ENCODE measurements around the gene CLGN. TPM values are rescaled to one million over a fixed set of nuclear protein-coding genes. Genes with fewer than 3 reads are reported as not detected.

CLGN gene
- total and polyA plus RNA-seq, 10 of the 15 experiments (the other 5 are each of a cell fraction or from before 2014, with no cell fraction given), result 0.11 to 1.0 (median 0.62) TPM

- Histone ChIP-seq H3K9me3 (replicated peaks; ENCODE audit: control insufficient read depth, insufficient read depth, low read length) (no peaks in the 10 kb centered on the region), H3K4me2 (ENCODE audit: control insufficient read depth, insufficient read depth) (no peak overlapping the region), H3K4me3 (no peak overlapping the region), H3K27me3 (replicated peaks in 1 of 2; ENCODE audit: control insufficient read depth in 2 of 2, insufficient read depth in 2 of 2, low read length in 1 of 2) (no peaks in the 10 kb centered on the region), H3K79me2 (ENCODE audit: control insufficient read depth, insufficient read depth, low read length) (no peaks in the 10 kb centered on the region), H4K20me1 (ENCODE audit: control insufficient read depth, insufficient read depth) (no peaks in the 10 kb centered on the region), H2AFZ (ENCODE audit: control insufficient read depth, low read depth, low read length) (no peak overlapping the region), H3K36me3 (ENCODE audit: control insufficient read depth in 2 of 2, insufficient read depth in 2 of 2, low read length in 1 of 2) (no peaks in the 10 kb centered on the region), H3K4me1 (ENCODE audit: control insufficient read depth, insufficient read depth, low read length) (peaks cover 4% of the 10 kb centered on the region; the same call in 1 of the 2 replicates), H3K27ac (ENCODE audit: control insufficient read depth, insufficient read depth) (no peak overlapping the region), H3K9ac (ENCODE audit: control insufficient read depth, insufficient read depth, low read length) (no peak overlapping the region)
- in situ Hi-C loops (cut with MboI) (no loop called here), intact Hi-C loops (cut with micrococcal nuclease; ENCODE audit: unreplicated experiment) (no loop called here)
- BruUV-seq (replicated peaks), result no TSS peak
- ChIA-PET RAD21 (ENCODE audit: unreplicated experiment) (interaction anchor here (1.7 kb wide), 1 partner anchor 483 kb away, joined by 4 read pairs; no protein-coding TSS in a partner anchor), CTCF (interaction anchor here (0.9 to 3.3 kb wide), 2 partner anchors 8 to 14 kb away, joined by 3 to 34 read pairs; no protein-coding TSS in a partner anchor), SMC1A (ENCODE audit: uncharacterized antibody, unreplicated experiment) (interaction anchor here (0.6 to 2.1 kb wide), 5 partner anchors 8 to 480 kb away, joined by 3 to 10 read pairs (median 3); no protein-coding TSS in a partner anchor), POLR2A (no interaction called here)
- TF ChIP-seq SUZ12 (IDR thresholded peaks at IDR 0.05; ENCODE audit: unreplicated experiment), result no peak
- TF ChIP-seq NFXL1 (IDR thresholded peaks at IDR 0.05; ENCODE audit: borderline replicate concordance), result no peak
- no peak for TF ChIP-seq CBX3 (IDR thresholded peaks at IDR 0.05; ENCODE audit: borderline replicate concordance, low read depth)
- TF ChIP-seq SPI1 (IDR thresholded peaks at IDR 0.05; ENCODE audit: borderline replicate concordance, insufficient read depth, low read depth, low read length), result no peak
- no peak for TF ChIP-seq NR2F1 (conservative IDR thresholded peaks at IDR 0.05)
- no peak for TF ChIP-seq POU2F2 (IDR thresholded peaks at IDR 0.05; ENCODE audit: borderline replicate concordance, low read depth, low read length)
- TF ChIP-seq CREB1 (IDR thresholded peaks at IDR 0.05; ENCODE audit: low read depth), result no peak
- TF ChIP-seq ZNF217 (IDR thresholded peaks at IDR 0.05), result no peak
- TF ChIP-seq, protein P1, sequence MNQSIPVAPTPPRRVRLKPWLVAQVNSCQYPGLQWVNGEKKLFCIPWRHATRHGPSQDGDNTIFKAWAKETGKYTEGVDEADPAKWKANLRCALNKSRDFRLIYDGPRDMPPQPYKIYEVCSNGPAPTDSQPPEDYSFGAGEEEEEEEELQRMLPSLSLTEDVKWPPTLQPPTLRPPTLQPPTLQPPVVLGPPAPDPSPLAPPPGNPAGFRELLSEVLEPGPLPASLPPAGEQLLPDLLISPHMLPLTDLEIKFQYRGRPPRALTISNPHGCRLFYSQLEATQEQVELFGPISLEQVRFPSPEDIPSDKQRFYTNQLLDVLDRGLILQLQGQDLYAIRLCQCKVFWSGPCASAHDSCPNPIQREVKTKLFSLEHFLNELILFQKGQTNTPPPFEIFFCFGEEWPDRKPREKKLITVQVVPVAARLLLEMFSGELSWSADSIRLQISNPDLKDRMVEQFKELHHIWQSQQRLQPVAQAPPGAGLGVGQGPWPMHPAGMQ (IDR thresholded peaks at IDR 0.05; ENCODE audit: borderline replicate concordance), result no peak
- no peak for TF ChIP-seq MTA3 (IDR thresholded peaks at IDR 0.05; ENCODE audit: borderline replicate concordance, low read length)
- TF ChIP-seq, protein P2, sequence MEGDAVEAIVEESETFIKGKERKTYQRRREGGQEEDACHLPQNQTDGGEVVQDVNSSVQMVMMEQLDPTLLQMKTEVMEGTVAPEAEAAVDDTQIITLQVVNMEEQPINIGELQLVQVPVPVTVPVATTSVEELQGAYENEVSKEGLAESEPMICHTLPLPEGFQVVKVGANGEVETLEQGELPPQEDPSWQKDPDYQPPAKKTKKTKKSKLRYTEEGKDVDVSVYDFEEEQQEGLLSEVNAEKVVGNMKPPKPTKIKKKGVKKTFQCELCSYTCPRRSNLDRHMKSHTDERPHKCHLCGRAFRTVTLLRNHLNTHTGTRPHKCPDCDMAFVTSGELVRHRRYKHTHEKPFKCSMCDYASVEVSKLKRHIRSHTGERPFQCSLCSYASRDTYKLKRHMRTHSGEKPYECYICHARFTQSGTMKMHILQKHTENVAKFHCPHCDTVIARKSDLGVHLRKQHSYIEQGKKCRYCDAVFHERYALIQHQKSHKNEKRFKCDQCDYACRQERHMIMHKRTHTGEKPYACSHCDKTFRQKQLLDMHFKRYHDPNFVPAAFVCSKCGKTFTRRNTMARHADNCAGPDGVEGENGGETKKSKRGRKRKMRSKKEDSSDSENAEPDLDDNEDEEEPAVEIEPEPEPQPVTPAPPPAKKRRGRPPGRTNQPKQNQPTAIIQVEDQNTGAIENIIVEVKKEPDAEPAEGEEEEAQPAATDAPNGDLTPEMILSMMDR (IDR thresholded peaks at IDR 0.05 in 2 of 3, conservative IDR thresholded peaks at IDR 0.05 in 1 of 3; ENCODE audit: control insufficient read depth in 2 of 3, extremely low read depth in 1 of 3, insufficient read depth in 1 of 3, low read depth in 3 of 3, low read length in 3 of 3), result no peak
- TF ChIP-seq IRF4 (IDR thresholded peaks at IDR 0.05; ENCODE audit: low read depth, low read length), result no peak
- no peak for TF ChIP-seq ATF2 (IDR thresholded peaks at IDR 0.05; ENCODE audit: low read length)
- TF ChIP-seq, protein P3, sequence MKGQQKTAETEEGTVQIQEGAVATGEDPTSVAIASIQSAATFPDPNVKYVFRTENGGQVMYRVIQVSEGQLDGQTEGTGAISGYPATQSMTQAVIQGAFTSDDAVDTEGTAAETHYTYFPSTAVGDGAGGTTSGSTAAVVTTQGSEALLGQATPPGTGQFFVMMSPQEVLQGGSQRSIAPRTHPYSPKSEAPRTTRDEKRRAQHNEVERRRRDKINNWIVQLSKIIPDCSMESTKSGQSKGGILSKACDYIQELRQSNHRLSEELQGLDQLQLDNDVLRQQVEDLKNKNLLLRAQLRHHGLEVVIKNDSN (IDR thresholded peaks at IDR 0.05; ENCODE audit: borderline replicate concordance, extremely low read length, insufficient read depth, low read depth, low read length), result no peak
- DNase-seq (ENCODE audit: low read depth, low spot score) (no peak), FAIRE-seq (no peak), ATAC-seq (no peak)
- 45% methylated on average over 2 of the region's 2 CpGs for WGBS (ENCODE audit: insufficient coverage, insufficient replicate concordance, low lambda C conversion rate, missing lambda C conversion rate)
These were observed 59.7 kb downstream of the CLGN start for GRCh38 chr4:140367738-140368137.
